Measurements from ENCODE around the gene PPM1M.
"Not testable (repeated sequence)": the region's sequence is repeated elsewhere in the genome, so short reads cannot be mapped to it uniquely, and the experiment has no call there.

PPM1M gene

DNA sequence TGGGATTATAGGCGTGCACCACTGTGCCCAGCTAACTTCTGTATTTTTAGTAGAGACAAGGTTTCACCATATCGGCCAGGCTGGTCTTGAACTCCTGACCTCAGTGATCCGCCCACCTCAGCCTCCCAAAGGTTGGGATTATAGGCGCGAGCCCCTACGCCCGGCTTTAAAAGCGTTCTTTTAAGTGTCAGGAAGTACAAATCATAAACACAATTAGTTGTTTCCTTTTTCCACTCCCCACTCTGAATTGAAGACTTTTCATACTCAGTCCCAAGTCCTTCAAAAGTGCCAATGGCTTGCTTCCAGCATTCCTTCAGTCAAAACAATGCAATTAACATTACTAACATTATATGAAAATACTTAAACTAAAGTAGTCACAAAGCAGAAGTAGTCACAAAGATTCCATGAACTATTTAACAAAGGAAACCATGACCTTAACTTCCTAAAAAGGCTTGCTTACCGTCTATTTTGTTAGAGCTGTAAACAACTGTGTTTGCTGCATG is 24.7 kb downstream of the PPM1M start:
- Histone ChIP-seq H3K9ac (no peak overlapping the region), H3K79me2 (peaks cover 54% of the 10 kb centered on the region), H3K4me1 (no peaks in the 10 kb centered on the region), H3K9me3 (ENCODE audit: control insufficient read depth, low read length) (no peaks in the 10 kb centered on the region), H3K27me3 (ENCODE audit: control insufficient read depth, insufficient read depth, low read length) (no peaks in the 10 kb centered on the region), H2AFZ (no peak overlapping the region), H3K27ac (no peak overlapping the region), H3K4me3 (ENCODE audit: low read depth, low read length) (no peak overlapping the region), H3K4me2 (ENCODE audit: low read length) (no peak overlapping the region), H3K36me3 (ENCODE audit: control insufficient read depth, insufficient read depth, low read length) (no peaks in the 10 kb centered on the region)
- TF ChIP-seq, protein P1, sequence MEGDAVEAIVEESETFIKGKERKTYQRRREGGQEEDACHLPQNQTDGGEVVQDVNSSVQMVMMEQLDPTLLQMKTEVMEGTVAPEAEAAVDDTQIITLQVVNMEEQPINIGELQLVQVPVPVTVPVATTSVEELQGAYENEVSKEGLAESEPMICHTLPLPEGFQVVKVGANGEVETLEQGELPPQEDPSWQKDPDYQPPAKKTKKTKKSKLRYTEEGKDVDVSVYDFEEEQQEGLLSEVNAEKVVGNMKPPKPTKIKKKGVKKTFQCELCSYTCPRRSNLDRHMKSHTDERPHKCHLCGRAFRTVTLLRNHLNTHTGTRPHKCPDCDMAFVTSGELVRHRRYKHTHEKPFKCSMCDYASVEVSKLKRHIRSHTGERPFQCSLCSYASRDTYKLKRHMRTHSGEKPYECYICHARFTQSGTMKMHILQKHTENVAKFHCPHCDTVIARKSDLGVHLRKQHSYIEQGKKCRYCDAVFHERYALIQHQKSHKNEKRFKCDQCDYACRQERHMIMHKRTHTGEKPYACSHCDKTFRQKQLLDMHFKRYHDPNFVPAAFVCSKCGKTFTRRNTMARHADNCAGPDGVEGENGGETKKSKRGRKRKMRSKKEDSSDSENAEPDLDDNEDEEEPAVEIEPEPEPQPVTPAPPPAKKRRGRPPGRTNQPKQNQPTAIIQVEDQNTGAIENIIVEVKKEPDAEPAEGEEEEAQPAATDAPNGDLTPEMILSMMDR (IDR thresholded peaks at IDR 0.05) = no peak

GRCh38 chr3:52272172-52272571 is 26.6 kb downstream of the PPM1M start:
- not testable (repeated sequence) for H3K27me3 ChIP-seq (ENCODE audit: control insufficient read depth, insufficient read depth, low read length); H3K9me3 ChIP-seq (ENCODE audit: control insufficient read depth, low read length); H2AFZ ChIP-seq; H3K4me3 ChIP-seq (ENCODE audit: low read depth, low read length); H3K9ac ChIP-seq; H3K4me2 ChIP-seq (ENCODE audit: low read length); H3K36me3 ChIP-seq (ENCODE audit: control insufficient read depth, insufficient read depth, low read length); H3K27ac ChIP-seq
- peaks cover 11% of the 10 kb centered on the region for H3K4me1 ChIP-seq
- H3K79me2 ChIP-seq = peaks cover 71% of the 10 kb centered on the region

DNA sequence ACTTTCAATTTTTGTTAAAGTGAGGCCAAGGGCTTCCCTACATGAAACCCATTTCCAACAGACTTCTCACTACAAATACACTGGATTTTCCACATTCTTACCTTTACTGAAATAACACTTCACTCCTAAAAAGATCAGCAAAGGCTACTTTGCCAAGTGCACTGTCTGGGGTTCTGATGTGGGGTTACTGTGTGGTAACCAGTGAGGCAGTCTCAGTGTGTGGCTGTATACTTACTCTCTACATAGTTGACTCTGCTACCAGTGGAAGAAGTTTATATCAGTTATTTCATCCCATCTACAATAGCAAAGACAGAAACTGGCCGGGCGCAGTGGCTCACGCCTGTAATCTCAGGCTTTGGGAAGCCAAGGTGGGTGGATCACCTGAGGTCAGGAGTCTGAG is 27.3 kb downstream of the PPM1M start:
- Histone ChIP-seq H3K9me3 (ENCODE audit: control insufficient read depth, low read length) (no peaks in the 10 kb centered on the region), H2AFZ (no peak overlapping the region), H3K9ac (no peak overlapping the region), H3K4me2 (ENCODE audit: low read length) (no peak overlapping the region), H3K27me3 (ENCODE audit: control insufficient read depth, insufficient read depth, low read length) (no peaks in the 10 kb centered on the region), H3K4me1 (peaks cover 11% of the 10 kb centered on the region), H3K36me3 (ENCODE audit: control insufficient read depth, insufficient read depth, low read length) (no peaks in the 10 kb centered on the region), H3K27ac (no peak overlapping the region), H3K79me2 (peaks cover 77% of the 10 kb centered on the region), H3K4me3 (ENCODE audit: low read depth, low read length) (no peak overlapping the region)
- TF ChIP-seq, protein P1 (IDR thresholded peaks at IDR 0.05) = no peak

GRCh38 chr3:52274781-52275180 is 29.2 kb downstream of the PPM1M start:
- H3K9me3 ChIP-seq (ENCODE audit: control insufficient read depth, low read length); H3K4me3 ChIP-seq (ENCODE audit: low read depth, low read length); H3K27me3 ChIP-seq (ENCODE audit: control insufficient read depth, insufficient read depth, low read length); H3K36me3 ChIP-seq (ENCODE audit: control insufficient read depth, insufficient read depth, low read length); H3K9ac ChIP-seq; H3K4me2 ChIP-seq (ENCODE audit: low read length); H2AFZ ChIP-seq; H3K27ac ChIP-seq: not testable (repeated sequence)
- Histone ChIP-seq H3K4me1 (peaks cover 11% of the 10 kb centered on the region), H3K79me2 (peaks cover 65% of the 10 kb centered on the region)

DNA sequence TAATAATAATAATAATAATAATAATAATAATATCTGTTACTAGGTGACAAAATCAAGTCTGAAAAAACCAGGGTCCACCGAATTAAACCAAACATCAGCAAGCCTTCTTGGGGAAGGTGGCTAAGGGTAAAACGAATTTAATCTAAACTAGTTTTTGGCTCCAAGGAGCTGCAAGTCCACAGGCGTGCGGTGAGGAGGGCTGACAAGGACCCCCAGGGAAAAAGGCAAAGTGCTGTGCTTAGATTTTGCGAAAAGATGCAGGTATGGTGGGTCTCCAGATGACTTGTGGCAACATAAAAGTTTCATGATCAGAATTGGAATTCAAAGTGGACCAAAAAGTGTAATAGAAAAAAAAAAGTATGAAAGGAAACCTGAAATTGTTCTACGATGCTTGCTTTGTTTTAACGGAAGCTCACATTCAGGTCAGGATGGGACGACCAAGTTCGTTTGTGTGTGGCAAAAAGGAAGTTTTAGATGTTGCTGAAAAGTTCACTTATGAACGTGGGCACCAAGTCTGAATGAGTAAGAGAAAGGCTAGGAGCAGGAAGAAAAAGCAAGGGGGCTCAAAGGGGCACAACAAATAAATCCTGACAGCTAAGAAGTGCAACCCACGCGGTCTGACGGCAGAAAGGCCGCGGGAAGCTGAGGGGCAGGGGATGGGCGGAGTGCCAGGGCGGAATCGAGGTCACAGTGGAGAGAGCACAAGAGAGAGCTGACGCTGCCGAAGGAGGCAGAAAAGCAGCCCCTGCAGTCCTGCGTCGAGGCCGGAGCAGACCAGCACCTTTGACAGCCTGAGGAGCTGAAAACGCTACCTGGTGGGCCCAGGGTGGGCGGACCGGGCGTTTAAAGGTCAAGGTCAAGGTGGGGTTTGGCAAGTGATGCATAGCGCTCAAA is 31.8 kb downstream of the PPM1M start:
- Histone ChIP-seq H3K9me3 (ENCODE audit: control insufficient read depth, low read length) (no peaks in the 10 kb centered on the region), H3K27me3 (ENCODE audit: control insufficient read depth, insufficient read depth, low read length) (no peaks in the 10 kb centered on the region), H3K27ac (peak overlapping the region; percentile 96), H3K4me2 (ENCODE audit: low read length) (peak overlapping the region; percentile 97), H2AFZ (peak overlapping the region; percentile 85), H3K9ac (peak overlapping the region; percentile 96), H3K79me2 (peaks cover 50% of the 10 kb centered on the region), H3K4me1 (peaks cover 11% of the 10 kb centered on the region), H3K36me3 (ENCODE audit: control insufficient read depth, insufficient read depth, low read length) (no peaks in the 10 kb centered on the region), H3K4me3 (ENCODE audit: low read depth, low read length) (peak overlapping the region; percentile 95)
- TF ChIP-seq, protein P1 (IDR thresholded peaks at IDR 0.05) = no peak

All from parathyroid adenoma (tissue), 2 donors.